ENCODE results near the gene CTIF.

Gene CTIF

GRCh38 chr18:48742304-48742703 is 203.5 kb downstream of the CTIF start:
- no peak for DNase-seq (ENCODE audit: extremely low read depth, low read depth)
- H3K4me3 ChIP-seq (replicated peaks; ENCODE audit: low read depth, low read length), result no peak overlapping the region
- TF ChIP-seq CTCF (IDR thresholded peaks at IDR 0.05; ENCODE audit: low read depth, low read length, missing control alignments), result no peak

- H3K4me3 ChIP-seq (replicated peaks; ENCODE audit: low read depth, low read length), result no peak overlapping the region
- no peak for DNase-seq (ENCODE audit: extremely low read depth, low read depth)
- no peak for TF ChIP-seq CTCF (IDR thresholded peaks at IDR 0.05; ENCODE audit: low read depth, low read length, missing control alignments)
These were observed 204.1 kb downstream of the CTIF start for GRCh38 chr18:48742706-48743475.

GRCh38 chr18:48743886-48744285 is 205.1 kb downstream of the CTIF start:
- TF ChIP-seq CTCF (IDR thresholded peaks at IDR 0.05; ENCODE audit: low read depth, low read length, missing control alignments), result no peak
- no peak for DNase-seq (ENCODE audit: extremely low read depth, low read depth)
- H3K4me3 ChIP-seq (replicated peaks; ENCODE audit: low read depth, low read length), result no peak overlapping the region

GRCh38 chr18:48745293-48745692 is 206.5 kb downstream of the CTIF start:
- no peak overlapping the region for H3K4me3 ChIP-seq (replicated peaks; ENCODE audit: low read depth, low read length)
- no peak for DNase-seq (ENCODE audit: extremely low read depth, low read depth)
- TF ChIP-seq CTCF (IDR thresholded peaks at IDR 0.05; ENCODE audit: low read depth, low read length, missing control alignments), result no peak

- no peak for DNase-seq (ENCODE audit: extremely low read depth, low read depth)
- TF ChIP-seq CTCF (IDR thresholded peaks at IDR 0.05; ENCODE audit: low read depth, low read length, missing control alignments), result no peak
These were observed 210.9 kb downstream of the CTIF start for GRCh38 chr18:48749768-48750167.

GRCh38 chr18:48750485-48751175 is 211.8 kb downstream of the CTIF start:
- DNase-seq (ENCODE audit: extremely low read depth, low read depth), result no peak
- no peak for TF ChIP-seq CTCF (IDR thresholded peaks at IDR 0.05; ENCODE audit: low read depth, low read length, missing control alignments)
- no peak overlapping the region for H3K4me3 ChIP-seq (replicated peaks; ENCODE audit: low read depth, low read length)

More at GRCh38 chr18:48749768-48750167, 210.9 kb downstream of the CTIF start:
- no peak overlapping the region for H3K4me3 ChIP-seq (replicated peaks; ENCODE audit: low read depth, low read length)

Data from HFF-Myc (cell line).